GM18951 (cell line): Measurements from ENCODE around the gene PYROXD2.

Experiments used
- POLR2A ChIP-seq: IDR thresholded peaks from 4 replicates; pipeline ENCODE4 v1.6.1; 2011; ENCODE audit warnings: mild to moderate bottlenecking; ENCODE audit not compliant: insufficient read length, insufficient read depth; ENCODE audit errors: extremely low read depth
- in situ Hi-C: fragments of 300-500 bp; cut with MboI; formaldehyde crosslinking; loops from one replicate; pipeline ENCODE4 v1.12.0; 2022; ENCODE audit warnings: low sequenced_read_pairs, mixed read lengths, inconsistent platforms; ENCODE audit not compliant: unreplicated experiment

PYROXD2 gene

GRCh38 chr10:98449287-98449686, 34.3 kb upstream of the PYROXD2 start:
- in situ Hi-C loops = no loop called here
- no peak for TF ChIP-seq POLR2A

DNA sequence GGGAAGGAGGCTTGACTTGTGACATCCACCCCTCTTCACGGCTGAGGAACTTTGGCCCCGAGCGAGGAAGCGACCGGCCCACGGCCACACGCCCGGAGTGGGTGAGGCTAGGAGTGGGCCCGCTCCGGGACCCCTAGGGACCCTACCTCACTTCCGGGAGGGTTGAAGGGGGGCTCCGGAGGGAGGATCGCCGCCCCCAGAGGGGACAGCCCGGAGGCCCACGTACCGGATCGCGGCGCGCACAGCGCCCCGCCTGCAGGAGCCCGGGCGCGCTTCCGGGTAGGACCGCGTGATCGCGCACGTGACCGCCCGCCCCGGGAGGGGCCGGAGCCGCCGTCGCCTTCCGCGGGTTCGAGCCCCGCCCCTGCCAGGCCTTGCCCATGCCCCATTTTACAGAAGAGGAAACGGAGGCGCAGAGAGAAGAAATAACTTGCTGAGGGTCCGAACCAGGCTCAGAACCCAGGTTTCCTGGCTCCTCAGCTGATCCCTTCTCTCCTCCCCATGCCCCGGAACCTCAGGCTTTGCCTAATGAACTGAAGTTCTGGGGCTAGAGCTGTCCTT, 31.8 kb upstream of the PYROXD2 start, which contains the start of gene HPS1:
Gene HPS1, minus strand, starts transcription at position 275 of the 561 bp plus-strand sequence. CDS start 3,695 bp downstream, outside the sequence.
- peak; percentile 93 for TF ChIP-seq POLR2A
- in situ Hi-C loops = no loop called here

DNA sequence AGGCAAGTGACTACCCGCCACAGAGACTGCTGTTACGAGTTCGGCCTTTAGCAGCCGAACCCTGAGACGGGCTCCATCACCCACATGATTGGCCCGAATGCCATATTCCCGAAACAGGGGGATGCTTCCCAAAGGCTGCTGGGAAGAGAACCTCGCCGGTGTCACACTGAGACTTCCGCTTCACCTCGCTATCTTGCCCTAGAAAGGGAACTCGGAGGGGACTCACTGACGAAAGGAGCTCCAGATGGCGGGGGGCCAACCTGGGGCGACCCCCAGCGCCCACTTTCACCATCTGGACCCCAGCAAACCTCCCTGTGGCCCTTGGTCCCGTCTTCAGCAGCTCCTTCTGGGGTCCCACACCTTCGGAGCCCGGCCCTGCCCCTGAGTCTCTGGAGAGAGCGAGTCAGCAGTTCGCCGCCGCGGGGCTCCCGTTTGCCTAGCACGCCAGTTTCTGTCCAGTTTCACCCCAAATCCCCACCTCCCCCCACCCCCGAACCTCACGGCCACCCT, 31.2 kb upstream of the PYROXD2 start:
- in situ Hi-C loops = no loop called here
- TF ChIP-seq POLR2A = no peak

DNA sequence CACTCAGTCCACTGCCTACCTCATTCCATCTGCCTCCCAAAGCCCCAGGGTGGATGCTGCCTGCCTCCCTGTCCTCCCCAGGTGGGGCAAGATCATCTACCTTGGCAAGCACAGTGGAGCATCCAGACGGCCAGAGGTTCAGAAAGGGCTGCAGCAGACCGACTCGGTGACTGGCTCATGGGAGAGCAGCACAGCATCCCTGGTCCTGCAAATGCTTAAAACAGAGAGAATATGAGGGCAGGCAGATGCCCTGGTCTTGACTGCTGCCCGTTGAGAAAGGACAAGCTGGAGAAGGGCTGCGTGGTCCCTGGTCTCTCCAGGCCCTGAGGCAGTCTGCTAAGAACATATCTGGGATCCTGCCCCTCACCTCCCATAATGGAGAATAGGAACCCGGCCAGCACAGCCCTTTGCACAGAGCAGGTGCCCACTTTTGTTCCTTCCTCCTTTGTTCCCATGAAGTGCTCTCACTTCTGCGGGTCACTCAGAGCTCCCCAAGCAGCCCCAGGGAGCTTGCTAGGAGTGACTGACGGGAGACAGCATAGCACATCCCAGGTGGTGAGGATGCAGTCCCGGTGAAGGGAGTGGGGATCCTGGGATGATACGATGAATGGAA, 30.3 kb upstream of the PYROXD2 start:
- no peak for TF ChIP-seq POLR2A
- in situ Hi-C loops = no loop called here

DNA sequence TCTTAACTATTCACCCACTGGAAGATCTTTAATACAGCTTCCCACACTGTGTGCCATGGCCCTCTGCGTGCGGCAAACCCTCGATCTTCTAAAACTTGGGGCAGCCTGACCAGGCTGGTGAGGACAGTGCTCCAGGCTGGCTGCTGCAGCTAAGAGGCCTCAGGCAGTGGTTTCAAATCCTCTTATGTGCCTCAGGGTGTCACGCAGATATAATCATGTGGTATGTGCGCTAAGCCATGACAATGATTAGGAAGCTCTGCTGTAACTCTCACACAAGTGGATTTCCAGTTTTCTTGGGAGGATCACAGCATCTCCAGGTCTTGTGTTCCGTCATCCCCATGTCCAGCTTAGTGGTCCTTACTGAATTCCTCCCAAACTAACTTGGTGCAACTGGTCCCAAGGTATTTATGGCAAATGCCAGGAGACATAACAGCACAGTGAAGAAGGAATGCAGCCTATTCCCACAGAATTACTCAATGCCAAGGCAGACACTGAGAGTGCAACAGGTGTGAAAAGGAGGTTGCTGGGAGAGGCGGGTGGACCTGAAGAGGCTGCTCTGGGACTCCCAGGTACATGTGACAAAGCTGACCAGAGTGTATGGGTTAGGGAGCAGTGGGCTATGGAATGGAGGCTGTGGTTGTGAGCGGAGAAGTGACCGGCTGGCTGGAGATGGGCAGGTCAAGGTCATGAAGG, 29.5 kb upstream of the PYROXD2 start:
- no peak for TF ChIP-seq POLR2A
- in situ Hi-C loops = no loop called here

- TF ChIP-seq POLR2A = no peak
- in situ Hi-C loops = no loop called here
Measured at GRCh38 chr10:98438715-98439114, 23.7 kb upstream of the PYROXD2 start.

DNA sequence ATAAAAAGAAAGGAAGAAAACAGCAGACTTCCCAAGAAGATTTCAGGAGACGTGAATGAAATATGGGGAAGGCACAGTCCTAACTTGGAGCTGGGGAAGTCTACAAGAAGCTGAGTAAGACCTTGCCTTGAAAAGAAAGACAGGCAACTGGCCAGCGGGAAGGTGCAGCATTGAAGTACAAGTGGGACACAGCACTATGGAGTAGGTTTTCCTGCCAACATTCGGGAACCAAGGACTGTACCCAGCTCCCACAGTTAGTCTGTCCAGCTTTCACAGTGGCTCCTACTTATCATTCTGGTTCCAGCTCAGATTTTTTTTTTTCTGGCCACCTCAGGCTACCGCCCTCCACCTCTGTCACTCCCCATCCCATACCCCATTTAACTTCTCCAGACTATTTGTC, 21.7 kb upstream of the PYROXD2 start:
- in situ Hi-C loops = no loop called here
- TF ChIP-seq POLR2A = no peak

- in situ Hi-C loops = no loop called here
Measured at GRCh38 chr10:98435178-98435577, 20.2 kb upstream of the PYROXD2 start.

DNA sequence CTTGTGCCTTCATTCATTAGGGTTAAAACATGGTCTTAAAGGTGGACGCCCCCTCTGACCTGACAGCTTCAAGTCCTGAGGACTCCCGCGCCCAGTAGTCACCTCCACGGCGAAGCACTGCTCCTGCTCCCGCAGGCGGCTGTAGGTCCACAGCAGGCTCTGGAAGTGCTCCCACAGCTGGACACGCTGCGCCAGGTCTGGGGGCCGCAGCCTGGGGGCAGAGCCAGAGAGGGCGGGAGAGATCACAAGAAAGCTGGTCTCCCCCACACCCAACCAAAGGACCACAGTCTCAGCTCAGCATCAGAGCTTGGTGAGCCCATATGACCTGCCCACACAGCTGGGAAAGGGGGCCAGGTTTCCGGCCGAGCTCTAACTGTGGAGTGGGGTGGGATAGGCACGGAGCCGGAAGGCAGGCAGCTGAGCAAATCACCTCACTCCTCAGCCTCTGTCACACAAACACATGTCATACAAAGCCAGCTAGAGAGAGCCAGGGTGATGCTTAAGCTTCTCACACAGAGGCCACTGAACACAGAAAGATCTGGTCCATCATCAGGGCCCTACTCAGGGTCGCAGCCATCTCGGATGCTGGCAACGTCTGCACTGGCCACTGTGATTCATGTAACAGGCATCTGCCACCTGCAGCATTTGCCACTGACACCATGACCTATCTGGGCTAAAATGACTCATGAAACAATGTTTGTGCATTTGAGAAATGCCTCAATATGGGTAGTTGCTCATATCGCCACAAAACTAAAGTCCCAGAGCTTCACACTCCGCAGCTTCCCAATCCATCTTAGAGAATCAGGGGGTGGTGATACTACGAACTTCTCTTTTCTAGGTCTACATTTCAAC, 19.1 kb upstream of the PYROXD2 start:
- TF ChIP-seq POLR2A = no peak
- in situ Hi-C loops = no loop called here

More at GRCh38 chr10:98435178-98435577, 20.2 kb upstream of the PYROXD2 start:
- TF ChIP-seq POLR2A = no peak

GRCh38 chr10:98433371-98433770, 18.4 kb upstream of the PYROXD2 start:
- no peak for TF ChIP-seq POLR2A
- in situ Hi-C loops = no loop called here

GRCh38 chr10:98432330-98432729, 17.3 kb upstream of the PYROXD2 start:
- TF ChIP-seq POLR2A = no peak
- in situ Hi-C loops = no loop called here

DNA sequence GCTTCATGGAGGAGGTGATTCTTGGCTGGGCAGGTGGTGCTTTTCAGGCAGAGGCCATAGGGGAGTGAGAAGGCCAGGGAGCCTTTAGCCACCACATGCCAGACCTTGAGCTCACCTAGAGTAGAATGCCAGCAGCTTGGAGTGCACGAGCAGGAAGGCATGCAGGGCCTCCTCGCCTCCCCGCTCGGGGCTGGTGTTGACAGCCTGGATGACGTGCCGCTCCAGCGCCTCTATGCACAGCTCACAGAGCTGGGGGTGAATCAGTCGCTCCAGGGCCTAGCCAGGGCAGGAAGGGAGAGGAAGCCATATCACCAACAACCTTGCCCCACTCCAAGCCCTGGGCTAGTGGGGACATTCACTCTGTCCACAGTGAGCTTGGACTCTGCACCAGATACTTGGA, 16.0 kb upstream of the PYROXD2 start:
- in situ Hi-C loops = no loop called here

DNA sequence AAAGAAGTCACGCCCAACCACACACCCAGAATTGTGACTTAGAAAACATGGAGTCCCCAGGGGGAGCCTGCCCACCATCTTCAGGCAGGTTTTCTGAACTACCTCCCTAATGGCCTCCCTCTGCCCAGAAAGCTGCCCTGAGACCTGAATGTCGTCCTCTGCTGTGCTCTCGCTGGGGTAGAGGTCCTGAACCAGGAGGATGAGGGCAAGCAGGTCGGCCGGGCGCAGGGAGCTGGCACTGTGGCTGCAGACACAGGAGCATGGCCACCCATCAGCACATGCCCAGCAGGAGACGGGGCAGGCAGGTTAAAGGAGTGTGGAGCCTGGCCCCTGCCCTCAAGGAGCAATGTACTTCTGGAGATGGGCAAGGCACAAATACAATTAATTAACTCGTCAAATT, 15.4 kb upstream of the PYROXD2 start:
- in situ Hi-C loops = no loop called here

More for the DNA sequence above, 16.0 kb upstream of the PYROXD2 start:
- no peak for TF ChIP-seq POLR2A

More for the DNA sequence above, 15.4 kb upstream of the PYROXD2 start:
- no peak for TF ChIP-seq POLR2A
